GM12801 (cell line): Measurements from ENCODE around the gene PCNT.

Experiments used
- CTCF ChIP-seq: IDR thresholded peaks from one replicate; pipeline ENCODE4 v1.5.1; 2011; ENCODE audit warnings: control low read depth; ENCODE audit not compliant: insufficient read length; ENCODE audit errors: extremely low read depth

Gene PCNT

GRCh38 chr21:46492851-46493250 lies 168.9 kb downstream of the PCNT start:
- no peak for TF ChIP-seq CTCF

- no peak for TF ChIP-seq CTCF
These were observed 169.9 kb downstream of the PCNT start for GRCh38 chr21:46493828-46494227.
